ENCODE results near the gene ATF6.
"Not testable (repeated sequence)": the region's sequence is repeated elsewhere in the genome, so short reads cannot be mapped to it uniquely, and the experiment has no call there.

The ATF6 gene

DNA sequence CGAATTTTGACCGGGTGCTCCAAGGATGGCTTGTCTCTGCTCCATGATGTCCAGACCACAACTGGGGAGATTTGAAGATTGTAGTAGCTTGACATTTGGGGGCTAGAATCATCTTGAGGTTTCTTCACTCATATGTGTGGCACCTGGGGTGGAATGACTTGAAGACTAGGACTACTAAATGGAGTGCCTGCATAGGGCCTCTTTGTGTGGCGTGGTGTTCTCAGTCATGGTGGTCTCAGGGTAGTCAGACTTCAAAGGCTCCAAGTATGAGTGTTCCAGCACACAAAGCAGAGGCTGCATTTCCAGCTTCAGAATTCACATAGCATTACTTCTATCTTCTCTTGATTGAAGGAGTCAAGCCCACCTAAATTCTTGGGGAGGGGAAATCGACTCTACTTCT is 16.8 kb downstream of the ATF6 start:
- no peak for DNase-seq

DNA sequence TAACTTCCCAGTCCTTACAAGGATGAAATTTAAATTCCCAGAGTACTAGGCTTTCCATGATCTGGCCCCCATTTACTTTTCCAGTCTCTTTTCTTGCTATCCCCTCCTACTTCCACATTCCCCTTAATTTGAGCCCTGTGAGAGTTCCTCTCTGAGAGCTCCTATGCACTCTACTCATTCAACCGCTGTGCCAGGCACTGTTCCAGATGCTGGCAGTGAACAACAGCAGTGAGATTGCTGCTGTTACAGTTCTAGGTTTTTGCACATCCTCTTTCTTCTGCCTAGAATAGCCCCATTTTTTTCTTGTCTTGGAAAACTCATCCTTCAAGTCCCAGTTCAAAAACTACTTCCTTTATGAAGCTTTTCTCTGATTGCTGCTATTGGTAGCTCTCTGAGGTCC is 18.8 kb downstream of the ATF6 start:
- DNase-seq, result no peak

DNA sequence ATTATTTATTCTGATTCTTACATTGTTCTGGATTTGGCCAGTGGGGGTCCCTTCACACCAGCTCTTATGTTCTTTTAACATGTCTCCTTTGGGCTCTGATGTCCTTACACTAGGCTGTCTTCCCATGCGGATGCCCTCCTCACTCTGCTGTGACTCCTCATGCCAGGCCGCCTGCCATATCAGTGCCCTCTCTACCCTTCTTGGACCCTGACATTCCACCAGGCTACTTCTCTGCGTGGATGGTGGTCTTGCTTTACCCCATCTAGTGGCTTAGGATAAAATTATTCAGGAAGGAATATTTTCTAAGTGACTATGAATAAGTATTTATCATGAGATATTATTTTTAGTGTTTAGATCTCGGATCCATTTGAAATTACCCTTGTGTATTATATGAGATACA is 21.2 kb downstream of the ATF6 start:
- DNase-seq, result no peak

DNA sequence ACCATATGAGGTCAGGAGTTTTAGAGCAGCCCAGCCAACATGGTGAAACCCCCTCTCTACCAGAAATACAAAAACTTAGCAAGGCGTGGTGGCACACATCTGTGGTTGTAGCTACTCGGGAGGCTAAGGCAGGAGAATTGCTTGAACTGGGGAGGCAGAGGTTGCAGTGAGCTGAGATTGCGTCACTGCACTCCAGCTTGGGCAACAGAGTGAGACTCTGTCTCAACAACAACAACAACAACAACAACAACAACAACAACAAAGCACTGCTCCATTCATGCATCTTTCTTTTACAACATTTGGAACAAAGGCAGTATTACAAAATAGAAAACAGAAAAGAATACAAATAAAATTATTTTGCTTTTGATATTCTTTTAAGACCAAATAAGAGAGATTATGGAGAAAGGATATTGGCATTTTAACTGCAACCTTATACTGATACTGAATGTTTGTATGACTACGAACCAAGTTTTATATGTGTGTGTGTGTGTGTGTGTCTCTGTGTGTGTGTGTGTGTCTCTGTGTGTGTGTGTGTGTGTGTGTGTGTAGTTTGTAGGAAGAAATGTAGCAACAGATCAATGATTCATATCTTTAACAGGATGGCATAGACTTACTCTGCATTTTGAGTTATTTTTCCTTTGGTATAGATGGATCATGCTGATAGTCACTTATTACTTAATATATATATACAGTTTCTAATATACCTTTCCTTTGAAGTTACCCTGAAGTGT is 24.6 kb downstream of the ATF6 start:
- no peak for DNase-seq

DNA sequence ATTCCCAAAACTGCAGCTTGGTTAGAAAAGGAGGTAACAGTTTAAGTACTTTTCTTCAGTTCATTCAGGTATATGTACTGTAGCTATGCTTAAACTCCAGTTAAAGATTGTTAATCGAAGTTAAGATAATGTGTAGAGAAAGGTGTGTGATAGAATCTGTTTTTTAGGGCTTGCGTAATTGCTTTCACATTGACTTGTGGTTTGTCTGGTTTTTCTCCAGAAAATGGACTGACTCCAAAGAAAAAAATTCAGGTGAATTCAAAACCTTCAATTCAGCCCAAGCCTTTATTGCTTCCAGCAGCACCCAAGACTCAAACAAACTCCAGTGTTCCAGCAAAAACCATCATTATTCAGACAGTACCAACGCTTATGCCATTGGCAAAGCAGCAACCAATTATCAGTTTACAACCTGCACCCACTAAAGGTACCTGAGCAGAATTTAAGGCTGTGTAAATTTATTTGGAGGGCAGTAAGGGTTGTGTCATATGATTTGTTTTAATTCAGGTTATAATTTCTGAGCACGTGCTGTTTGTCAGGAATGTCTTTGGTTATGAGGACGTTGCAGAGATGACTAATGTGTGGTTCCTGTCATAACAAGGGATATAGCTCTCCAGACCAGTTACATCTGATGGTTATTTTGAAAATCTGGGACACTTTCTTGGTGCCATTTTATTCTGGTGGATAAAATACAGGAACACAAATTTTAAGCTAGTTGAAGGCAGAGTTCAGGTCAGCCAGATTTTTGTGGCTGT is 26.0 kb downstream of the ATF6 start:
- no peak for DNase-seq

DNA sequence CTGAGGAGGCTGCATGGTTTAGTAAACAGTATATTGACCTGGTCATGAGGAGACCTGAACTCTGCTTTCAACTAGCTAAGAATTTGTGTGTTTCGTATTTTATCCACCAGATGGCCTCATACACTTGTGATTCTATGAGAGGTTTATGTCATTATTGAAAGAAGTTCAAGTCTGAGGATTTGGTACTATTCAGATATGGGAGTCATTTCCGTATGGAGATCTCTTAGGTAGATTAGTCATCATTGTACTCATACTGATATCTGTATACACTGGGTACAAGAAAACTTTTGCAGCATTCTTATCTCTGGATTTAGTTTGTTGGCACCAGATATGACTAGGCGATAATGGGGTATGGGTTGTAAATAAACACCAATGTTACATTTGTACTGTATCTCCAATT is 26.6 kb downstream of the ATF6 start:
- peak; percentile 66 to 90 for DNase-seq

DNA sequence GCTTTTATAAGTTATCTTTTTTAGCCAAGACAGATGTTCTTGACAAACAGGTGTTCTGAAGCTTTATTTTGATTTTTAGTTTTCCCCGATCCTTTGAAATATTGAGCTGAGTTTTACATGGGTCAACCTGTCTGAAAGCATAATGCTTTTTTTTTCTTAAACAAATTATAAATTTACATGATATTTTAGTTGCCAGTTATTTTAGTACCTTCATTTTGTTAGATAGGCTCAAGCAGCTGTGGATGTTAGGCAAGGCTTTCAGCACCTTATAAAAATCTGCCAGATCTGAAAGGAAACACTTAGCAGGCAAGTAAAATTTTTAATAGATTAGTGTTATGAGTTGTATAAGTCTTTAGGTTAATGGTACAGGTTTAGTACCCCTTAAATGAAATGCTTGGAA is 33.7 kb downstream of the ATF6 start:
- peak; percentile 57 to 70 for DNase-seq

DNA sequence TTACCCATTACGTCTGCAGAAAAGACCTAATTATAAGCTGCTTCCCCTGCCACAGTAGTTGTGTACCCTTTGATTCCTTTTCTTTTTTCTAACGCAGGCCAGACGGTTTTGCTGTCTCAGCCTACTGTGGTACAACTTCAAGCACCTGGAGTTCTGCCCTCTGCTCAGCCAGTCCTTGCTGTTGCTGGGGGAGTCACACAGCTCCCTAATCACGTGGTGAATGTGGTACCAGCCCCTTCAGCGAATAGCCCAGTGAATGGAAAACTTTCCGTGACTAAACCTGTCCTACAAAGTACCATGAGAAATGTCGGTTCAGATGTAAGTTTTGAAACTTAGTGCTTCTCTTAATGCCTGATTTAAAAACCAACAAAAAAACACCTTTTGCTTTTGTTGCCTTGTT is 35.8 kb downstream of the ATF6 start:
- DNase-seq, result no peak

DNA sequence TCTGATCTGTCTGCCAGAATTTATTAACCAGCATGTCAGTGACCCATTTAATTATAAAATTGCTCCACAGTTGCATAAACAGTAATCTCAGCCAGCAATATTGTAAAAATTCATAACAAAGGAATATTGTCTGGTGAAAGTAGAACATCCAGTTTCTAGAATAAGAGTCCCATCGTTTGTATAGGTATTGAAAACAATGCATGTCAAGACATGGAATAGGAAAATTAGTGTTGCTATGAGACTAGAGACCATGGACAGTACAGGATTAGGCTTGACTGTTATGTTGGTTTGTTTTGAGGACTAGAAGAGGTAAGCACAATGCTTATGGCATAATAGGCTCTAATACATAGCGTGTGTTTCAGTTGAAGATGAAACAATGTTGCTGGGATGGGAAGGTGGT is 37.1 kb downstream of the ATF6 start:
- peak; percentile 97 to 98 for DNase-seq

DNA sequence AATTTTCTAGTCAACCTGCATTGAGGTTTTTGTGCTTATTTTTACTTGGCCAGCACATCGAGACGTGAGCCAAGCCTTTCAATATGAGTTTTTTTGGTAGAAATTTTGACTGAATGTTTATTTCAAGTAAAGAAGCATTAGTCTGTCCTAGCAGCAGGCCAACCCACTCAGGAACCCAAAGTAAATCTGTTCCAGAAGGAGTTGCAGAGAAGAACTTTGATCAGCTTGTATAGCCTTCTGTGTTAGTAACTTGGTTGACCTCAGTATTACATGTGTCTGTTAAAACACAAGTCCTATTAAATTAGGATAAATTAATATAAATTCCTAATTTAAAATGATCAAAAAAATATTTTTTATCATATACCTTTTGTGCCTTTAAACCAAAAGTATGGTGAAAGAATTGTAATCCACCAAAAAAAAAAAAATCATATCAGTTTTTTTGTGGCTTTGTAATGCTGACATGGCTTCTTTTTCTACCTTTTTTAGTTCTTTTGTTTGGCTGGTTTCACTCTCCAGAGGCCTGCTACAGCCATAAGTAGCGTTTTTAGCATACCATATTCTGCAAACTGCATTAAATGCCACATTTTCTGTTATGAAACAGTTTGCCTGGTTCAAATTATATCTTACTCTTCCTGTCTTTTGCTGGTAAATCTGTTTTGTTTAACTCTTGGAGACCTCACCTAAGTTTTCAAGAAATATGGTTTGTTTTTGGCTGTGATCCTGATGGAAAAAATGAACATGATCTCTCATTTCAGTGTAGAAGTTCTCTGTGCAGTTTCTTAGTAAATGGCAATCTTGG is 39.5 kb downstream of the ATF6 start:
- DNase-seq, result no peak

DNA sequence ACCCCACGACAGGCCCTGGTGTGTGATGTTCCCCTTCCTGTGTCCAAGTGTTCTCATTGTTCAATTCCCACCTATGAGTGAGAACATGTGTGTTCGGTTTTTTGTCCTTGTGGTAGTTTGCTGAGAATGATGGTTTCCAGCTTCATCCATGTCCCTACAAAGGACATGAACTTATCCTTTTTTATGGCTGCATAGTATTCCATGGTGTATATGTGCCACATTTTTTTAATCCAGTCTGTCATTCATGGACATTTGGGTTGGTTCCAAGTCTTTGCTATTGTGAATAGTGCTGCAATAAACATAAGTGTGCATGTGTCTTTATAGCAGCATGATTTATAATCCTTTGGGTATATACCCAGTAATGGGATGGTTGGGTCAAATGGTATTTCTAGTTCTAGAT is 43.1 kb downstream of the ATF6 start:
- not testable (repeated sequence) for DNase-seq

DNA sequence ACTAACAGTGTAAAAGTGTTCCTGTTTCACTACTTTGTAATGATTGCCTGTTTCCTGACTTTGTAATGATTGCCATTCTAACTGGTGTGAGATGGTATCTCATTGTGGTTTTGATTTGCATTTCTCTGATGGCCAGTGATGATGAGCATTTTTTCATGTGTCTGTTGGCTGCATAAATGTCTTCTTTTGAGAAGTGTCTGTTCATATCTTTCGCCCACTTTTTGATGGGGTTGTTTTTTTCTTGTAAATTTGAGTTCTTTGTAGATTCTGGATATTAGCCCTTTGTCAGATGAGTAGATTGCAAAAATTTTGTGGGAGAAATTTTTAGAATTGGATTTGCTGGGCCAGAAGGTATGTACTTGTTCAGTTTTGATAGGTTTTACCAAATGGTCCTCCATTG is 43.5 kb downstream of the ATF6 start:
- not testable (repeated sequence) for DNase-seq

DNA sequence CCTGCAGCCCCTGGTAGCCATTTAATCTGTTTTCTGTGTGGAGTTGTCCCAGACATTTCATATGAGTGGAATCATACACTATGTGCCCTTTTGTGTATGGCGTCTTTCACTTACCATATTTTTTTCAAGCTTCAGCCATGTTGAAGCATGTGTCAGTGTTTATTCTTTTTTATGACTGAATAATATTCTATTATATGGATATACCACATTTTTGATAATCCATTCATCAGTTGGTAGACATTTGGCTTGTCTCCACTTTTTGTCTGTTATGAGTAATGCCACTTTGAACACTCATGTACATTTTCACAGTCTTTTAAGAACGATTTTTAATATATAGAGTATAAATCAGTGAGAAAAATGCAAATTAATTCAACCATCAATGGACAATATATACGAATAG is 44.7 kb downstream of the ATF6 start:
- DNase-seq, result no peak

DNA sequence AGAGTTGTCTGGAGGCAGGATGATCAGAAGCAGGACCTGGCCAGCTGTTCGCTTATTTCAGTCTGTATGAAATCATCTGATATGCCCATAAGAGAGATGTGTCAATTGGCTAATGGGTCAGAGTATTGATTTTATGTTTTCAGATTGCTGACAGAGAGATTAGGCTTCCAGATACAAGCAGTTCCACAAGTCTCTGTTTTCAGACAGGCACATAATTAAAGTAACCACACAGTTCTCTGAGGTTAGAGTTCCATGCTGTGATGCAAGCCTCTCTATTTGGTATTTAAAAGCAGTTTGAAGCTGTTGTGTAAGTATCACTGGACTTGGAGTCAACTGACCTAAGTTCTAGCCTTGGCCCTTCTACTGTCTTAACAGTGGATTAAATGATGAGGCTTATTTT is 50.1 kb downstream of the ATF6 start:
- no peak for DNase-seq

DNA sequence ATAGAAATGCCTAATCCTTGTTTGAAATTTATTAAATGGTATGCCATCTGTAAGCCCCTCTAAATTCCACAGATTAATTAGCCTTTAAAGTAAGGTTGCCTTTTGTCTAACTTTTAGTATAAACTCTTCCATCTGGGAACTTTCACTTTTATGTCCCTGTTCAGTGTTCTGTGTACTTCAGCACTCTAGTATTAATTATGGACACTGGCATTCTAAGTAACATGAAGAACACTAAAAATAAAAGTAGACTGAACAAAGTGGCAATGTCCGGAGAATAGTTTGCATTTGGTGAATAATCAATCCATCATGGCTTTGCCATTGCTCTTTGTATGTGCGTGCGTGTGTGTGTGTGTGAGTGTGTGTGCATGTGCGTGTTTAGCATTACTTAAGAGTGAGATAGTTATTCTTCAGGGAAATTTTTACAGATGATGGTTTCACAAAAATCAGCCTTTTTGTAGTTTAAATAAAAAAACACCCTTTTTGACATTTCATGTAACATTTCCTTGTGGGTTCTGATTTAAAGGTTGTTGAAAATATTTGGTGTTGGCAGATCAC is 51.1 kb downstream of the ATF6 start:
- no peak for DNase-seq

DNA sequence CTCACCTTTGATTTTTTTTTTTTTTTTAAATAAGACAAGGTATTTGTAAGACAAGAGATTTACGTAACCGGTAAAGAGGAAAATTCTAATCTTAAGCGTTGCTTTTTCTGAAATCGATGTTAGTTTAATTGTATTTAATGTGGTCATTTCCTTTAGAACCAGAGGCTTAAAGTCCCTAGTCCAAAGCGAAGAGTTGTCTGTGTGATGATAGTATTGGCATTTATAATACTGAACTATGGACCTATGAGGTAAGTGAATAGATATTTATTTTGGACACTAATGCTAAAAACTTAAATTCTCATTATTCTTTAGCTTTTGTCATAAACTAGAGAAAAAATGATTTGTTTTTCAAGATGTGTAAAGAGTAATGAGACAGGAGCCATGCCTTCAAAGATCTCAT is 54.8 kb downstream of the ATF6 start:
- no peak for DNase-seq

DNA sequence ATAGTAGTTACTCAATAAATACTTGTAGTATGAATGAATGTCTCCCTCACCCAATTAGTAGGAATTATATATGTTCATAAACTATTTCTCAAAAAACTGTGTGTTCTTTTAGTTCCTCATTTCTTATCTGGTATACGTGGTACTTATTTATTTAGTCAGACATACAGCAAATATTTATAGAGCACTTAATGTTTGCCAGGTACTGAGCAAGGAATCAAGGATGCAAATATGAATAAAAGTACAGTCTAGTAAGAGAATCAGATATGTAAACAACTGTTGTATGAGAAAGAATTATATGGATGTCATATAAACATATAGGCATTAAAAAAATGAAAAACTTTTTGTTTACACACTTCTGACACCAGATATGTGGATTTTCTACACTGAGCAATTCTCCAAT is 58.5 kb downstream of the ATF6 start:
- DNase-seq, result no peak

DNA sequence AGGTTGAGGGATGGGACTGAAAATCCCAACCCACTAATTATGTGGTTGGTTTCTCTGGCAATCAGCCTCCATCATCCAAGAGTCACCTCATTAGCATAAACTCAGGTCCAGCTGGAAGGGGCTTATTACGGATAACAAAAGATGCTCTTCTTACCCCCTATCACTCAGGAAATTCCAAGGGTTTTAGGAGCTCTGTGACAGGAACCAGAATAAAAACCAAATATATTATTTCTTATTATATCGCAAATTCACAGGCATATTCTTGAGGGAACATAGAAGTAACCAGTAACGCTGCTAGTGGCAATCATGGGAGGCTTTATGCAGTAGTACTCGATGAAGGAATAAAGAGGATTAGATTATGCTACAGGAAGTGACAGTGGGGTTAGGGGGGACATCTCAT is 59.7 kb downstream of the ATF6 start:
- DNase-seq, result no peak

DNA sequence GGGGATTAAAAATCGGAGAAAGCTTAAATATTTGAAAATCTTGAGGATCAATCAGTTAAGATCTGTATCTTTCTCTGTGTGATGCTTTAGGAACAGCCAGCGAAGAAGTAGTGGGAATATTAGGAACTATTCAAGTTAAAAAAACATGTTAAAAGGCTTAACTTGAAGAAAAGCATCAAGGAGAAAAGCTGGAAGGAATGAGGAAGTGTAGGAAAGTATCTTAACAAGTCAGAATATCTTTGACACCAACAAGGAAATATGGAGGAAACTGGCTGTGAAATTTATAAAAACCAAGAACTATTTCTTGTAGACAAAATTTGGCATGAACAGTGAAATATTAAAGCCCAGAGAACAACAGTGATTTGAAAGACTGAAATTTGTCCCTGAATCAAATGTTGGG is 60.4 kb downstream of the ATF6 start:
- no peak for DNase-seq

DNA sequence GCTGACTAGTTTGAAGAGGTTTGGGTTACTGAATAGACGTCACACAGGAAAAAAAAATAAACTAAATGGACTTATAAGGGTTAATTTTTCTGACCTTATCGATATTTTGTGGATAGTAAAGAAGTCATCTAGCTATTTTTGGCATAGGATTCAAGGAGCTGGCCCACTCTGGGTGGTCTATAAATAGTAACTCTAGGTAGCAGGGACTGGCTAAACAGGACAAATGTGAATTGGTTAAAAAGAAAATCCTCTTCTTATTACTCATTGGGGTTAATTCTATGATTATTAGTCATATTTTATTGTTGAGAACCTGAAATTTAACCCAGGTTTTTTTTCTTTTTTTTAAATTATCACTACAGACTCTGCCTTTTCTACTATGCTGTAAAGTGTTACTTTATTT is 61.7 kb downstream of the ATF6 start:
- DNase-seq, result no peak

DNA sequence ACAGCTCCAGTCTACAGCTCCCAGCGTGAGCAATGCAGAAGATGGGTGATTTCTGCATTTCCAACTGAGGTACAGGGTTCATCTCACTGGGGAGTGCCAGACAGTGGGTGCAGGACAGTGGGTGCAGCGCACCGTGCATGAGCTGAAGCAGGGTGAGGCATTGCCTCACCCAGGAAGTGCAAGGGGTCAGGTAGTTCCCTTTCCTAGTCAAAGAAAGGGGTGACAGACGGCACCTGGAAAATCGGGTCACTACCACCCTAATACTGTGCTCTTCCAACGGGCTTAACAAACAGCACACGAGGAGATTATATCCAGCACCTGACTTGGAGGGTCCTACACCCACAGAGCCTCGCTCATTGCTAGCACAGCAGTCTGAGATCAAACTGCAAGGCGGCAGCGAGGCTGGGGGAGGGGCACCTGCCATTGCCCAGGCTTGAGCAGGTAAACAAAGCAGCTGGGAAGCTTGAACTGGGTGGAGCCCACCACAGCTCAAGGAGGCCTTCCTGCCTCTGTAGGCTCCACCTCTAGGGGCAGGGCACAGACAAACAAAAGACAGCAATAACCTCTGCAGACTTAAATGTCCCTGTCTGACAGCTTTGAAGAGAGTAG is 66.3 kb downstream of the ATF6 start:
- not testable (repeated sequence) for DNase-seq

DNA sequence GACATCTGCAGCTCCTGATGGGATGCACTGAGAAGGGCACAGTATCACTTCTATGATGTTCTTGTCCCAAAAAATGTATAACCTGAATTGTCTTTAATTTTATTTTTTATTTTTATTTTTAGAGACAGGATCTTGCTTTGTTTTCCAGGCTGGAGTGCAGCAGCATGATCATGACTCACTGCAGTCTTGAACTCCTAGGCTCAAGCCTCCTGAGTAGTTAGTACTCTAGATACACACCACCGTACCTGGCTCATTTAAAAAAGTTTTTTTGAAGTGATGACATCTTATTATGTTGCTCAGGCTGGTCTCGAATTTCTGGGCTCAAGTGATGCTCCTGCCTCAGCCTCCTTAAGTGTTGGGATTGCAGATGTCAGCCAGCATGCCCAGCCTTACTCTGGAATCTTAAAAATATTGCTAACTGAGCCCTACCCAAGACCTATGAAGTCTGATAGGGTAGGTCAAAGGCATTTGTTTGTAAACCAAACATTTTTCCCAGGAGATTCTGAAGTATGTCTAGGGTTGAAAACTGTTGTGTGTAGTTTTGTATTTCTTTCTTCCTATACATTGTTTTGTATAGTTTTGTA is 68.9 kb downstream of the ATF6 start:
- no peak for DNase-seq

DNA sequence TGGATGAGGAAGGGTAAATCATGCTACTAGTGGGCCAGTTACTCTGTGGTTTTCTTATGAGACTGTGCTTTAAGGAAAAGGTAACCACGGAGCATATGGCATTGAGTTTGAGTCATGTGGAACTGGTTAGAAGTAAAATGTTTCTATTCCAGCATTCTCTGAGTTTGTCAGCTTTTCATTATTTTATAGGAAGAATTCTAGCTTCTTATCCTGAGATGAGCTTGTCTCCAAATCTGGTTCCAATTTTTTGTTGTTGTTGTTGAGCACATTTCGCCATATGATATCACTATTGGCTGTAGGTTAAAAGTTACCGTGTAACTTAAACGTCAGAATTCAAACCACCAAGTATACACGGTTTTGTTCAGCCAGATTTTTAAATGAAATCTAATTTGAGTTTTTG is 69.9 kb downstream of the ATF6 start:
- no peak for DNase-seq

All from NCI-H526 (cell line).